ENCODE measurements around the gene PTPRH.
"Not testable (repeated sequence)": the region's sequence is repeated elsewhere in the genome, so short reads cannot be mapped to it uniquely, and the experiment has no call there.

The PTPRH gene

DNA sequence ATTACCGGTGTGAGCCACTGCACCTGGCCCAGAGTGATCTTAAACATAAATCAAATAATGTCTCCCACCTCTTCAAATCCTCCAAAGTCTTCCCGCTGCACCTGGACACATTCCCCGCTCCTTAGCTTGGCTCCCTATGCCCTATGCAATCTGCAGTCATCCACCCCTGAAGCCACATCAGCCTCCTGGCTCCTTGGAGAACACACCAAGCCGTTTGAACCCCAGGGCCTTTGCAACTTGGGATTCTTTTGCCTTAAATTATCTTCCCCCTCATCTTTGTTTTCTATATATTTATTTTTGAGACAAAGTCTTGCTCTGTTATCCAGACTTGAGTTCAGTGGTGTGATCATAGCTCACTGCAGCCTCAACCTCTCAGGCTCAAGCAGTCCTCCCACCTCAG is 40.2 kb downstream of the PTPRH start:
- no peak for DNase-seq
- intact Hi-C loops (cut with DNase I), result no loop called here

DNA sequence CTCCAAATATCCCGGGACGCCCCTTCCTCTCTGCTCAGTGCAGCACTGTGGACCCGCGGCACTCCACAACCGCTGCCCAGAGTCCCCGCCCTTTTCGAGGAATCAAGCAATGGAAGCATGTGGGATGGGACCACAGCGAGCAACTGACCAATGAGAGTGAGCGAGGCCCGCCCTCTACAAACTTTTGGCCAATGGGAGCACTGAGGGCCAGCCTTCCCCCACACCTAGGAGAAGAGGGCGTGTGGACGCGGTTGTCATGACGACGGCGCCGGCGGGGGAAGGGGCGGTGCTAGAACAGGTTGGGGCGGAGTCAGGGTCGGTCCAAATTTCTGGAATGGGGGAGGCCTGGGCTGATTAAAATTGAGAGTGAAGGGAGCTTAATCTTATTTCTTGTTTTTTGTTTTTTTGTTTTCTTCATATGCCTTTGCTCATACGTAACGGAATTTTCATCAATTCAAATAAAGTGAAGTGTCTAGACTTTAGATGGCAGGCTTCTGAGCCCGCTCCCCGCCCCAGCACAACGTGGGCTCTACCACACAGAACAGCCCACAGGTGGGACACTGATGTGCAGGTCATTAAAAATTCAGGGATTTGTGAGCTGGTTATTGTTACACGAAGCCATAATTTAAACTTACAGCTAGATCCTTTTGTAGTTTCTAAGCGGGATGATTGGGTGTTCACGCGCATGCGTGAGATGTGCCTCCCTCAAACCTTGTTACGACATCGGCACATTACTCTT is 42.6 kb downstream of the PTPRH start, which contains the start of gene DNAAF3:
TSS of gene DNAAF3 (minus strand) at position 84 of the 739 bp plus-strand sequence. CDS start 200 bp downstream, outside the sequence.
- DNase-seq, result peak; percentile 87 to 98 (median 96)
- intact Hi-C loops (cut with DNase I), result no loop called here

- peak in 39 of 42 donors; percentile 10 to 81 (median 63) for DNase-seq
- intact Hi-C loops (cut with DNase I), result no loop called here
Measured at GRCh38 chr19:55165952-55166529, 43.3 kb downstream of the PTPRH start.

GRCh38 chr19:55161571-55162322 is 47.6 kb downstream of the PTPRH start:
- intact Hi-C loops (cut with DNase I), result no loop called here

GRCh38 chr19:55160986-55161365 is 48.3 kb downstream of the PTPRH start:
- no peak for DNase-seq
- intact Hi-C loops (cut with DNase I), result no loop called here

More at GRCh38 chr19:55161571-55162322, 47.6 kb downstream of the PTPRH start:
- DNase-seq, result no peak

DNA sequence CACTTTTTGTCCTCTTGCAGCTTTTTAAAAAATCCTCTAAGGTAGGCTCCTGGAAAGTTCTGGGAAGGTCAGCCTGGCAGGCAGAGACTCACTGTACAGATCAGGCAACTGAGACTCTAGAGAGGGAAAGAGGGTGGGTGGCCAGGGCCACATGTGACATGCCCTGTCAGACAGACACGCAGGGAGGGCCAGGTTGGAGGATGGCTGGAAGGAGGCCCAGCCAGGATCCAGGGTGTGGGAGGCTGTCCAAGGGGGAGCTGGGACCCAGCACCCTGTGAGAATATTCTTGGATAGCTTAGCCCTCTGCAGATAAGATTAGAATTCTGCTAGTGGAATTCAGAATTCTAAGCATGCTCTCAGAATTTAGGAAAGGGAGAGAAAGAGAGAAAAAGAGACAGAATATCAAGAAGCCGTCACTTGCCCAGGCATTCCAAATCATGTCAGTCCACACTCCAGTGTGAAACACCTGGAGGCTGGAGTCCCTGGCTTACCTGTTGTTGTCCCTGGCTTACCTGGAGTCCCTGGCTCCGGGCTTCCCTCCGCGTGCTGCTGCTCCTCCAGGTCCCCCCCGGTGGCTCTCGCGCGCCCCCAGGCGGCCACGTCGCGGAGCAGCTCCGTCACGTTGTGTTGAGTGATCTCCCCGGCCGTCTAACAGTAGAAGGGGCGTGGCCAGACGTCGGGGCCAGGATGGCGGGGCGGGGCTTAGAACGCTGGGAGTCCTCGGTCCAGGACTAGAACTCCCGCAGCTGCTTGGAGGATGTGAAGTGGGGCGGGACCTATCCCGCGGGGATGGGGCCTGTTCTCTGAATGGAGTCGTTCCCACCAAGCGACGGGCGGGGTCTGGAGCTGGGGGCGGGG is 48.9 kb downstream of the PTPRH start:
- intact Hi-C loops (cut with DNase I), result no loop called here
- peak; percentile 40 to 84 (median 70) for DNase-seq

GRCh38 chr19:55158848-55159749 is 50.2 kb downstream of the PTPRH start:
- intact Hi-C loops (cut with DNase I), result no loop called here
- DNase-seq, result no peak

DNA sequence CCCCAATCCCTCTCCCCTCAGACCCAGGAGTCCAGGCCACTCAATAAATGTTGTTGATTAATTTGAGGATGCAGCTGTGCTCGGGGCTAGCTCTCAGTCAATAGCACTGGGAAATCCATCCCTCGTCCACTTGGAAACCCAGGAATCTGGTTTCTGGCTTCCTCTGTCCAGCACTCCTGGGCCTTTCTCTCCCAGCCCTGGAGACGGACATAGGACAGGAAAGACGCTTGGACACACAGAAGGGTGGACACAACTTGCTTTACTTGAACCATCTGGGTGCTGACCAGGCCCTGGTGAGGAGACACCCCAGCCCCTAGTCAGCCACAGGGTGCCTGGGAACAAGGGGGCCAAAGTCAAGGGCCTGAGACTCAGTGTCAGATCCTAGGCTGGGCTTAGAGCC is 50.9 kb downstream of the PTPRH start:
- intact Hi-C loops (cut with DNase I), result no loop called here
- DNase-seq, result no peak

GRCh38 chr19:55157064-55157908 is 52.0 kb downstream of the PTPRH start, which contains the start of gene TNNI3:
TSS of gene TNNI3 (minus strand) at chr19:55157732. CDS start at chr19:55157589, 143 bp downstream.
- intact Hi-C loops (cut with DNase I), result no loop called here
- DNase-seq, result no peak

DNA sequence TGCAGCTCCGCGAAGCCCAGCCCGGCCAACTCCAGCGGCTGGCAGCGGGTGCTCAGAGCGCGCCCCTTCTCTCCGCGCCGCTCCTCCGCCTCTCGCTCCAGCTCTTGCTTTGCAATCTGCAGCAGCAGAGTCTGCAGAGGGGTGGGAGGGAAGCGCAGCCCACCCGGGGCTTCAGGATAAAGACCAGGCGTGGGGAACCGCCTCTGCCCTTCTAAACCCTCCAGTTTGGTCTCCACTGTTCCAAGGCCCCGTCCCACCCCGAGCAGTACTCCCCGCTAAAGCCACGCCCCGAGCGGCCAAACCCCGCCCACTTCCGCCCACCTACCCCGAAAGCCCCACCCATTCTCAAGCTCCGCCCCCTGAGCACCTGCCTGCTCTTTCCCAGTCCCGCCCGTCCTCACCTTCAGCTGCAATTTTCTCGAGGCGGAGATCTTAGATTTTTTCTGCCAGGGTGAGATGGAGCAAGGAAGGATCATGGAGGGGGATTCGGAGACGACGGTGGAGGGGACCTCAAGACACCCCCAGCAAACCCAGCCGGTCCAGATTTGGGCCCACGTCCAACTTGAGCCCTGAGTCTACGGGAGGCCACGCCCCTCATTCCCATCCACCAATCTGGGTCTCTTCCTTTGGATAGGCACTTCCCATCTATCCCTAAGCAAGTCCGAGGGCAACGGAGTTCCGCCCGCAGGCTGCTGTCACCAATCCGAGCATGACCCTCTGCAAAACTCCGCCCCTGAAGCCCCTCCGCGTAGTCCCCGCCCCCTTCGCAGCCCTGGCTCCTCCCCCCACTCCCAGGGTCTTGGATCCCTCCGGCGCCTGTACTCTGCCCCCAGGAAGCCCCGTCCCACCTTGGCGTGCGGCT is 52.9 kb downstream of the PTPRH start:
- intact Hi-C loops (cut with DNase I), result no loop called here
- peak in 3 of 42 donors; percentile 24 to 46 (median 38) for DNase-seq

GRCh38 chr19:55155784-55156183 is 53.5 kb downstream of the PTPRH start:
- DNase-seq; intact Hi-C loops (cut with DNase I): not testable (repeated sequence)

DNA sequence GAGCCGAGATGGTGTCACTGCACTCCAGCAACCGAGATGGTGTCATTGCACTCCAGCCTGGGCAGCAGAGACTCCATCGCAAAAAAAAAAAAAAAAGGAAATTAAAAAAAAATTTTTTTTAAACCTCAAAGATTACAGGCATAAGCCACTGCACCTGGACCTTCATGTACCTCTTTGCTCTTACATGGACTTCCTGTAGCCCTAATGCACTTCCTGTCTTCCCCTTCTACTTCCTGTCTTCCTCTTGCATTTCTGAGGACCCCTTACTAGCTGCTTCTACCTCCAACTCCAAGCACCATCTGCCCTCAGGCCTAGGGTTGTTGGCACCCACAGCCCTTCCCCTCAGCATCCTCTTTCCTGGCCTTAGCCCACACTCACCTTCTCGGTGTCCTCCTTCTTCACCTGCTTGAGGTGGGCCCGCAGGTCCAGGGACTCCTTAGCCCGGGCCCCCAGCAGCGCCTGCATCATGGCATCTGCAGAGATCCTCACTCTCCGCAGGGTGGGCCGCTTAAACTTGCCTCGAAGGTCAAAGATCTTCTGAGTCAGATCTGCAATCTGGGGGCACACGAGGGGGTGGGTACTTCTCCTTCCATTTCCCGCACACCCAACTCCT is 55.5 kb downstream of the PTPRH start:
- intact Hi-C loops (cut with DNase I), result no loop called here
- DNase-seq, result no peak

GRCh38 chr19:55152017-55152416 is 57.3 kb downstream of the PTPRH start:
- DNase-seq, result no peak
- intact Hi-C loops (cut with DNase I), result no loop called here

- DNase-seq, result no peak
- intact Hi-C loops (cut with DNase I), result no loop called here
Measured at GRCh38 chr19:55149078-55150003, 60.0 kb downstream of the PTPRH start, which contains the start of gene TNNT1. TSS of gene TNNT1 (minus strand) at chr19:55149206. CDS start at chr19:55147157, 2,049 bp downstream.
